GM19467 (cell line): Measurements from ENCODE around the gene PTMA.

Experiments used
- ATAC-seq: cut with Tn5 transposase; IDR thresholded peaks from one replicate; pipeline ENCODE4 v1.9.1; 2021; ENCODE audit warnings: mild to moderate bottlenecking, moderate library complexity; ENCODE audit not compliant: unreplicated experiment

Gene PTMA

GRCh38 chr2:231674587-231675338 is 33.6 kb upstream of the PTMA start:
- ATAC-seq: peak; percentile 31

- no peak for ATAC-seq
Measured at GRCh38 chr2:231676243-231676642, 32.1 kb upstream of the PTMA start.

GRCh38 chr2:231677632-231678104 is 30.7 kb upstream of the PTMA start:
- no peak for ATAC-seq

GRCh38 chr2:231679908-231680284 is 28.4 kb upstream of the PTMA start:
- ATAC-seq: no peak

GRCh38 chr2:231680285-231680991 is 27.9 kb upstream of the PTMA start:
- peak; percentile 20 for ATAC-seq

GRCh38 chr2:231680992-231681852 is 27.1 kb upstream of the PTMA start:
- peak; percentile 71 for ATAC-seq

- ATAC-seq: no peak
Measured at GRCh38 chr2:231682603-231683291, 25.6 kb upstream of the PTMA start.

GRCh38 chr2:231683292-231684235 is 24.8 kb upstream of the PTMA start:
- no peak for ATAC-seq

- ATAC-seq: no peak
Measured at GRCh38 chr2:231684314-231685223, 23.8 kb upstream of the PTMA start.

- ATAC-seq: no peak
Measured at GRCh38 chr2:231685349-231686191, 22.8 kb upstream of the PTMA start.

GRCh38 chr2:231686192-231687100 is 21.9 kb upstream of the PTMA start:
- no peak for ATAC-seq

GRCh38 chr2:231687133-231687852 is 21.0 kb upstream of the PTMA start:
- peak; percentile 73 for ATAC-seq

- ATAC-seq: no peak
Measured at GRCh38 chr2:231687961-231688360, 20.4 kb upstream of the PTMA start.

- no peak for ATAC-seq
Measured at GRCh38 chr2:231688719-231689118, 19.6 kb upstream of the PTMA start.

GRCh38 chr2:231689124-231689893 is 19.0 kb upstream of the PTMA start:
- no peak for ATAC-seq
